Stomach (tissue), 9 donors: Measurements from ENCODE around the gene PANK1. TPM values are rescaled to one million over a fixed set of nuclear protein-coding genes. Genes with fewer than 3 reads are reported as not detected.

Experiments used
- DNase-seq, 2 donors: peaks; one replicate each; pipeline versions ENCODE4 v3.0.0 to v3.0.0-alpha.2; 2013 to 2019
- H3K27ac ChIP-seq, 5 donors: fragments of 200-600 bp in 4 of 5; sonication (generic) in 4 of 5; one replicate each; pipeline ENCODE4 v1.5.1; 2013 to 2019; ENCODE audit warnings: mild to moderate bottlenecking in 1 of 5, moderate library complexity in 1 of 5
- H3K27me3 ChIP-seq, 3 donors: fragments of 200-600 bp; sonication (generic); one replicate each; pipeline ENCODE4 v1.5.1; 2017 to 2019; ENCODE audit warnings: mixed run types in 1 of 3
- H3K36me3 ChIP-seq, 4 donors: fragments of 200-600 bp; sonication (generic); 1 replicate in 3 of 4; 2 replicates in 1 of 4; pipeline ENCODE4 v1.5.1; 2016 to 2019
- H3K4me1 ChIP-seq, 4 donors: fragments of 200-600 bp; sonication (generic); one replicate each; pipeline ENCODE4 v1.5.1; 2016 to 2019
- H3K4me3 ChIP-seq, 4 donors: fragments of 200-600 bp; sonication (generic) in 3 of 4; one replicate each; pipeline ENCODE4 v1.5.1; 2016 to 2019; ENCODE audit warnings: mild to moderate bottlenecking in 1 of 4
- H3K9me3 ChIP-seq, 4 donors: fragments of 200-600 bp; sonication (generic); one replicate each; pipeline ENCODE4 v1.5.1; 2016 to 2019
- EP300 ChIP-seq: sonication (generic); formaldehyde crosslinking; IDR thresholded peaks from one replicate; pipeline ENCODE4 v1.6.1; 2017; ENCODE audit warnings: antibody characterized with exemption
- POLR2A ChIP-seq, 4 donors: fragments of 450-650 bp; IDR thresholded peaks; one replicate each; pipeline ENCODE4 v1.6.1; 2016; ENCODE audit warnings: antibody characterized with exemption in 4 of 4, control low read depth in 2 of 4, mild to moderate bottlenecking in 1 of 4, moderate library complexity in 1 of 4
- POLR2AphosphoS5 ChIP-seq, 3 donors: sonication (generic); formaldehyde crosslinking; IDR thresholded peaks; one replicate each; pipeline ENCODE4 v1.6.1; 2016; ENCODE audit warnings: antibody characterized with exemption in 3 of 3
- WGBS, 5 donors: extraction: QIAGEN DNeasy Blood & Tissue Kit in 3 of 5; methylation state at CpG; one replicate each; pipeline versions ENCODE4 v1.1.5 to v1.1.7; 2013 to 2018; 5-methylcytosine and 5-hydroxymethylcytosine counted together
- intact Hi-C: fragments of 100-400 bp; cut with DNase I; formaldehyde crosslinking; loops from one replicate; pipeline ENCODE4 v1.15.1; 2023; ENCODE audit warnings: low total_unique reads
- polyA plus RNA-seq, 3 donors: library from polyadenylated mRNA; stranded (reverse); fragments of 200-250 nt; gene quantifications; one replicate each; pipeline ENCODE4 v1.2.3, GENCODE V29; 2013
- total RNA-seq, 5 donors: library from RNA; depleted of rRNA; stranded (reverse); fragments of >200 nt; gene quantifications; one replicate each; pipeline versions ENCODE4 v1.1.0 to v1.2.3, GENCODE V29; 2014 to 2016
- TF ChIP-seq, protein P1 (sequence below), 7 experiments: fragments of 450-650 bp in 4 of 7; fragments of 200-600 bp in 3 of 7; sonication (generic) in 3 of 7; IDR thresholded peaks; one replicate each; pipeline ENCODE4 v1.5.1; 2016 to 2019; ENCODE audit warnings: antibody characterized with exemption in 7 of 7, control low read depth in 2 of 7, mild to moderate bottlenecking in 1 of 7
- donor health status: healthy with polysubstance abuse.
- donor health status: Bipolar disorder and iron deficiency.
- donor health status: healthy.

PANK1 gene
- total and polyA plus RNA-seq, 8 donors, result 1.8 to 7.4 (median 4.6) TPM; not detected in 1

- Histone ChIP-seq H3K27ac (no peak overlapping the region), H3K4me3 (no peak overlapping the region), H3K36me3 (peaks cover 0 to 14% (median 2%) of the 10 kb centered on the region in 4 donors), H3K9me3 (no peaks in the 10 kb centered on the region), H3K27me3 (no peaks in the 10 kb centered on the region), H3K4me1 (peaks cover 0 to 23% (median 0%) of the 10 kb centered on the region in 4 donors)
- 81 to 98% (median 92%) methylated on average over 2 of the region's 2 CpGs for WGBS, 5 donors
- DNase-seq, result no peak
- intact Hi-C loops, result no loop called here
- TF ChIP-seq POLR2A (IDR thresholded peaks at IDR 0.05) (no peak), EP300 (no peak), POLR2AphosphoS5 (IDR thresholded peaks at IDR 0.05) (no peak)
- TF ChIP-seq, protein P1, sequence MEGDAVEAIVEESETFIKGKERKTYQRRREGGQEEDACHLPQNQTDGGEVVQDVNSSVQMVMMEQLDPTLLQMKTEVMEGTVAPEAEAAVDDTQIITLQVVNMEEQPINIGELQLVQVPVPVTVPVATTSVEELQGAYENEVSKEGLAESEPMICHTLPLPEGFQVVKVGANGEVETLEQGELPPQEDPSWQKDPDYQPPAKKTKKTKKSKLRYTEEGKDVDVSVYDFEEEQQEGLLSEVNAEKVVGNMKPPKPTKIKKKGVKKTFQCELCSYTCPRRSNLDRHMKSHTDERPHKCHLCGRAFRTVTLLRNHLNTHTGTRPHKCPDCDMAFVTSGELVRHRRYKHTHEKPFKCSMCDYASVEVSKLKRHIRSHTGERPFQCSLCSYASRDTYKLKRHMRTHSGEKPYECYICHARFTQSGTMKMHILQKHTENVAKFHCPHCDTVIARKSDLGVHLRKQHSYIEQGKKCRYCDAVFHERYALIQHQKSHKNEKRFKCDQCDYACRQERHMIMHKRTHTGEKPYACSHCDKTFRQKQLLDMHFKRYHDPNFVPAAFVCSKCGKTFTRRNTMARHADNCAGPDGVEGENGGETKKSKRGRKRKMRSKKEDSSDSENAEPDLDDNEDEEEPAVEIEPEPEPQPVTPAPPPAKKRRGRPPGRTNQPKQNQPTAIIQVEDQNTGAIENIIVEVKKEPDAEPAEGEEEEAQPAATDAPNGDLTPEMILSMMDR (IDR thresholded peaks at IDR 0.05), result no peak
Observed at GRCh38 chr10:89602919-89603318, 42.1 kb downstream of the PANK1 start.

- DNase-seq, result no peak
- 47 to 77% (median 50%) methylated on average over 2 of the region's 2 CpGs for WGBS, 5 donors
- Histone ChIP-seq H3K4me3 (no peak overlapping the region), H3K9me3 (no peaks in the 10 kb centered on the region), H3K27me3 (no peaks in the 10 kb centered on the region), H3K27ac (no peak overlapping the region), H3K36me3 (peaks cover 0 to 15% (median 2%) of the 10 kb centered on the region in 4 donors), H3K4me1 (peaks cover 0 to 23% (median 0%) of the 10 kb centered on the region in 4 donors)
- intact Hi-C loops, result no loop called here
- TF ChIP-seq POLR2A (IDR thresholded peaks at IDR 0.05), result no peak
- TF ChIP-seq POLR2AphosphoS5 (IDR thresholded peaks at IDR 0.05), result no peak
- no peak for TF ChIP-seq EP300
- TF ChIP-seq, protein P1 (IDR thresholded peaks at IDR 0.05), result no peak
Observed at GRCh38 chr10:89601728-89602361, 43.2 kb downstream of the PANK1 start.

GRCh38 chr10:89600041-89600440 is 45.0 kb downstream of the PANK1 start:
- no peak for DNase-seq
- Histone ChIP-seq H3K9me3 (no peaks in the 10 kb centered on the region), H3K27ac (no peak overlapping the region), H3K27me3 (no peaks in the 10 kb centered on the region), H3K4me1 (peaks cover 0 to 23% (median 0%) of the 10 kb centered on the region in 4 donors), H3K4me3 (no peak overlapping the region), H3K36me3 (peaks cover 0 to 15% (median 2%) of the 10 kb centered on the region in 4 donors)
- intact Hi-C loops, result no loop called here
- WGBS, 5 donors, result 60 to 74% (median 69%) methylated on average over 3 of the region's 3 CpGs
- TF ChIP-seq, protein P1 (IDR thresholded peaks at IDR 0.05), result no peak
- TF ChIP-seq EP300 (no peak), POLR2A (IDR thresholded peaks at IDR 0.05) (no peak), POLR2AphosphoS5 (IDR thresholded peaks at IDR 0.05) (no peak)

GRCh38 chr10:89593043-89593442 is 52.0 kb downstream of the PANK1 start:
- H3K27me3 ChIP-seq, result no peaks in the 10 kb centered on the region
- no peak overlapping the region for H3K4me3 ChIP-seq
- intact Hi-C loops, result no loop called here
- 88 to 94% (median 92%) methylated on average over 10 of the region's 10 CpGs for WGBS, 5 donors
- DNase-seq, result no peak
- peaks cover 0 to 3% (median 2%) of the 10 kb centered on the region in 4 donors for H3K36me3 ChIP-seq
- no peaks in the 10 kb centered on the region for H3K9me3 ChIP-seq
- peaks cover 0 to 14% (median 2%) of the 10 kb centered on the region in 4 donors for H3K4me1 ChIP-seq
- H3K27ac ChIP-seq, result peak overlapping the region in 1 of 5 donors; percentile 68
- TF ChIP-seq EP300 (no peak), POLR2A (IDR thresholded peaks at IDR 0.05) (no peak), POLR2AphosphoS5 (IDR thresholded peaks at IDR 0.05) (no peak)
- TF ChIP-seq, protein P1 (IDR thresholded peaks at IDR 0.05), result no peak
